B cell (primary cell): ENCODE data around the gene SLC4A2. TPM values are rescaled to one million over a fixed set of nuclear protein-coding genes. Genes with fewer than 3 reads are reported as not detected.
A peak's percentile ranks its signal among the peaks of the same experiment; 100 is the strongest.

Experiments
- ATAC-seq: fragments of 200-7000 bp; cut with Tn5 transposase; one replicate; pipeline ENCODE4 v1.10.0; 2021; ENCODE audit warnings: low read depth, mild to moderate bottlenecking, moderate number of reproducible peaks, moderate library complexity
- CTCF ChIA-PET: fragments of 350-600 bp; sonication (Branson Sonifier 250); formaldehyde crosslinking; loops from one replicate; lab custom pipeline; 2021; ENCODE audit warnings: antibody characterized with exemption, inconsistent platforms; lab: Charles Lee
- POLR2A ChIA-PET: fragments of 350-600 bp; sonication (Branson Sonifier 250); formaldehyde crosslinking; loops from one replicate; lab custom pipeline; 2021; ENCODE audit warnings: antibody characterized with exemption; lab: Charles Lee
- DNase-seq: peaks from one replicate; pipeline ENCODE4 v3.0.0; 2013
- H2AFZ ChIP-seq: 2 replicates; pipeline ENCODE4 v1.6.1; 2012; ENCODE audit warnings: mild to moderate bottlenecking, low read depth, low read length; ENCODE audit not compliant: insufficient read depth, poor library complexity, severe bottlenecking
- H3K27ac ChIP-seq, 2 donors: 1 replicate in 1 of 2; 2 replicates in 1 of 2; pipeline ENCODE4 v1.5.1; 2012 to 2013; ENCODE audit warnings: low read length in 2 of 2, mild to moderate bottlenecking in 2 of 2, moderate library complexity in 1 of 2
- H3K27me3 ChIP-seq, 4 experiments: fragments of 200-600 bp in 1 of 4; sonication (generic) in 1 of 4; replicated peaks in 1 of 4; 1 replicate in 2 of 4; 2 replicates in 2 of 4; pipeline versions ENCODE4 v1.6.1 to v1.7.0; 2013 to 2016; ENCODE audit warnings: low read length in 3 of 4, mild to moderate bottlenecking in 2 of 4, mixed read lengths in 1 of 4, moderate library complexity in 1 of 4; ENCODE audit not compliant: insufficient read depth in 4 of 4, control insufficient read depth in 3 of 4; ENCODE audit errors: control extremely low read depth in 1 of 4
- H3K36me3 ChIP-seq, 2 experiments: replicated peaks in 1 of 2; 1 replicate in 1 of 2; 2 replicates in 1 of 2; pipeline versions ENCODE4 v1.6.1 to v1.7.1; 2013; ENCODE audit warnings: low read length in 1 of 2; ENCODE audit not compliant: insufficient read depth in 2 of 2, control insufficient read depth in 1 of 2; ENCODE audit errors: control extremely low read depth in 1 of 2, extremely low read depth in 1 of 2
- H3K4me1 ChIP-seq, 2 donors: fragments of 200-600 bp in 1 of 2; sonication (generic) in 1 of 2; 1 replicate in 1 of 2; 2 replicates in 1 of 2; pipeline versions ENCODE4 v1.5.1 to v1.6.1; 2013 to 2017; ENCODE audit warnings: low read length in 2 of 2; ENCODE audit not compliant: control insufficient read depth in 2 of 2, insufficient read depth in 2 of 2
- H3K4me2 ChIP-seq: replicated peaks from 2 replicates; pipeline ENCODE3; 2012; ENCODE audit warnings: mild to moderate bottlenecking, low read depth, low read length; ENCODE audit not compliant: poor library complexity, severe bottlenecking
- H3K4me3 ChIP-seq, 5 experiments: fragments of 200-600 bp in 1 of 5; sonication (generic) in 1 of 5; 1 replicate in 3 of 5; 2 replicates in 2 of 5; pipeline versions ENCODE4 v1.5.1 to v1.7.0; 2011 to 2016; ENCODE audit warnings: low read length in 4 of 5, mild to moderate bottlenecking in 4 of 5, low read depth in 2 of 5, control low read depth in 1 of 5, moderate library complexity in 1 of 5; ENCODE audit not compliant: insufficient read depth in 1 of 5; ENCODE audit errors: control extremely low read depth in 1 of 5, extremely low read depth in 1 of 5
- H3K79me2 ChIP-seq: fragments of 200-600 bp; sonication (generic); one replicate; pipeline ENCODE4 v1.6.0; 2016; ENCODE audit warnings: low read length; ENCODE audit not compliant: control insufficient read depth, insufficient read depth
- H3K9ac ChIP-seq: fragments of 200-600 bp; sonication (generic); 2 replicates; pipeline ENCODE4 v1.6.1; 2017; ENCODE audit warnings: mild to moderate bottlenecking, low read length, moderate library complexity
- H3K9me3 ChIP-seq, 3 donors: one replicate each; pipeline versions ENCODE4 v1.6.1 to v1.7.1; 2013; ENCODE audit warnings: low read length in 2 of 3; ENCODE audit not compliant: control insufficient read depth in 2 of 3, insufficient read depth in 1 of 3; ENCODE audit errors: control extremely low read depth in 1 of 3
- H4K20me1 ChIP-seq: 2 replicates; pipeline ENCODE4 v1.6.0; 2012; ENCODE audit warnings: mild to moderate bottlenecking, low read length; ENCODE audit not compliant: insufficient read depth, control insufficient read depth, poor library complexity, severe bottlenecking
- H3K27ac Mint-ChIP-seq: one replicate; pipeline ENCODE4 v1.8.0; 2021; ENCODE audit warnings: mixed read lengths
- H3K27me3 Mint-ChIP-seq: one replicate; pipeline ENCODE4 v1.8.0; 2021; ENCODE audit warnings: mixed read lengths
- H3K4me1 Mint-ChIP-seq: one replicate; pipeline ENCODE4 v1.8.0; 2021; ENCODE audit warnings: mixed read lengths
- H3K4me3 Mint-ChIP-seq: one replicate; pipeline ENCODE4 v1.8.0; 2021; ENCODE audit warnings: mixed read lengths
- H3K9me3 Mint-ChIP-seq: one replicate; pipeline ENCODE4 v1.8.0; 2022; ENCODE audit warnings: mixed read lengths; ENCODE audit not compliant: insufficient read depth
- CTCF ChIP-seq: fragments of 200-600 bp; IDR thresholded peaks from one replicate; pipeline ENCODE4 v1.8.0; 2022; ENCODE audit warnings: antibody characterized with exemption, mild to moderate bottlenecking
- EZH2 ChIP-seq: IDR thresholded peaks from 2 replicates; pipeline ENCODE4 v1.6.1; 2012; ENCODE audit warnings: borderline replicate concordance, low read depth, mild to moderate bottlenecking, moderate library complexity, low read length; ENCODE audit not compliant: insufficient read depth, poor library complexity, severe bottlenecking
- WGBS: methylation state at CpG from one replicate; pipeline ENCODE4 v1.1.5; 2013; ENCODE audit warnings: missing lambda C conversion rate; ENCODE audit not compliant: insufficient coverage; 5-methylcytosine and 5-hydroxymethylcytosine counted together
- intact Hi-C: fragments of 100-400 bp; cut with micrococcal nuclease; formaldehyde crosslinking; loops from one replicate; pipeline ENCODE4 v1.10.0; 2022
- polyA plus RNA-seq: library from polyadenylated mRNA; depleted of rRNA; stranded (reverse); fragments of >200 nt; gene quantifications from 2 replicates; pipeline ENCODE4 v1.2.3, GENCODE V29; 2012
- total RNA-seq, 2 donors: library from RNA; stranded (reverse); fragments of 120-200 nt in 1 of 2; gene quantifications; 1 replicate in 1 of 2; 2 replicates in 1 of 2; pipeline versions ENCODE4 v1.2.3 to v1.2.4, GENCODE V29; 2013 to 2022

The SLC4A2 gene
- total and polyA plus RNA-seq, 2 donors (not counting 1 experiment from before 2014, with no cell fraction given) = 82.8 to 113 TPM

- H3K9me3 Mint-ChIP-seq = no peaks in the 10 kb centered on the region
- H3K36me3 ChIP-seq = no peaks in the 10 kb centered on the region
- H3K4me3 Mint-ChIP-seq = peak overlapping the region; percentile 86
- peaks cover 0 to 30% (median 10%) of the 10 kb centered on the region in 4 experiments for H3K27me3 ChIP-seq
- H3K4me1 ChIP-seq = peaks cover 51 to 62% of the 10 kb centered on the region in 2 donors
- CTCF ChIA-PET = interaction anchor here (1.2 to 1.6 kb wide), 2 partner anchors 54 to 64 kb away, joined by 3 read pairs; partner anchors contain the start of gene ABCB8
- H3K9me3 ChIP-seq = no peaks in the 10 kb centered on the region
- peak overlapping the region; percentile 95 for H3K4me2 ChIP-seq
- H3K27ac ChIP-seq = peak overlapping the region; percentile 76 to 92
- peak overlapping the region; percentile 1 to 83 (median 77) for H3K4me3 ChIP-seq
- DNase-seq (peak; percentile 32), ATAC-seq (no peak)
- H4K20me1 ChIP-seq = peaks cover 26% of the 10 kb centered on the region
- peaks cover 58% of the 10 kb centered on the region for H3K4me1 Mint-ChIP-seq
- peak overlapping the region; percentile 74 for H2AFZ ChIP-seq
- peak overlapping the region; percentile 87 for H3K27ac Mint-ChIP-seq
- H3K9ac ChIP-seq = peak overlapping the region; percentile 85
- POLR2A ChIA-PET = no interaction called here
- peaks cover 13% of the 10 kb centered on the region for H3K27me3 Mint-ChIP-seq
- H3K79me2 ChIP-seq = peaks cover 39% of the 10 kb centered on the region
- no peak for TF ChIP-seq EZH2
- TF ChIP-seq CTCF = no peak
- intact Hi-C loops = loop anchor here (1.0 to 10.0 kb wide), 8 partner anchors 54 to 1310 kb away; partner anchors contain the start of genes ABCB8, ABCF2, KCNH2 and NUB1
- WGBS = 78% methylated on average over 35 of the region's 42 CpGs
These were observed 23.0 kb downstream of the SLC4A2 start for GRCh38 chr7:151082141-151083070.
